ENCODE data around the gene CCZ1. TPM values are rescaled to one million over a fixed set of nuclear protein-coding genes. Genes with fewer than 3 reads are reported as not detected.
"Not testable (repeated sequence)": the region's sequence is repeated elsewhere in the genome, so short reads cannot be mapped to it uniquely, and the experiment has no call there.

Gene CCZ1
- total and polyA plus RNA-seq, 10 of the 15 experiments (the other 5 are each of a cell fraction or from before 2014, with no cell fraction given): 26.6 to 109 (median 66.3) TPM

GRCh38 chr7:5916529-5916928, 18.0 kb downstream of the CCZ1 start:
- H2AFZ ChIP-seq (ENCODE audit: control insufficient read depth, low read depth, low read length); H3K4me1 ChIP-seq (ENCODE audit: control insufficient read depth, insufficient read depth, low read length); H3K79me2 ChIP-seq (ENCODE audit: control insufficient read depth, insufficient read depth, low read length); ATAC-seq; RAD21 ChIA-PET (ENCODE audit: unreplicated experiment); SMC1A ChIA-PET (ENCODE audit: uncharacterized antibody, unreplicated experiment); intact Hi-C loops (cut with micrococcal nuclease; ENCODE audit: unreplicated experiment); FAIRE-seq; H3K9ac ChIP-seq (ENCODE audit: control insufficient read depth, insufficient read depth, low read length); in situ Hi-C loops (cut with MboI); H3K27me3 ChIP-seq (replicated peaks in 1 of 2; ENCODE audit: control insufficient read depth in 2 of 2, insufficient read depth in 2 of 2, low read length in 1 of 2); H3K9me3 ChIP-seq (replicated peaks; ENCODE audit: control insufficient read depth, insufficient read depth, low read length); POLR2A ChIA-PET; DNase-seq (ENCODE audit: low read depth, low spot score); H4K20me1 ChIP-seq (ENCODE audit: control insufficient read depth, insufficient read depth); H3K4me3 ChIP-seq; H3K4me2 ChIP-seq (ENCODE audit: control insufficient read depth, insufficient read depth); BruUV-seq (replicated peaks); H3K27ac ChIP-seq (ENCODE audit: control insufficient read depth, insufficient read depth); CTCF ChIA-PET; H3K36me3 ChIP-seq (ENCODE audit: control insufficient read depth in 2 of 2, insufficient read depth in 2 of 2, low read length in 1 of 2): not testable (repeated sequence)
- WGBS (ENCODE audit: insufficient coverage, insufficient replicate concordance, low lambda C conversion rate, missing lambda C conversion rate): 100% methylated on average over 2 of the region's 6 CpGs

DNA sequence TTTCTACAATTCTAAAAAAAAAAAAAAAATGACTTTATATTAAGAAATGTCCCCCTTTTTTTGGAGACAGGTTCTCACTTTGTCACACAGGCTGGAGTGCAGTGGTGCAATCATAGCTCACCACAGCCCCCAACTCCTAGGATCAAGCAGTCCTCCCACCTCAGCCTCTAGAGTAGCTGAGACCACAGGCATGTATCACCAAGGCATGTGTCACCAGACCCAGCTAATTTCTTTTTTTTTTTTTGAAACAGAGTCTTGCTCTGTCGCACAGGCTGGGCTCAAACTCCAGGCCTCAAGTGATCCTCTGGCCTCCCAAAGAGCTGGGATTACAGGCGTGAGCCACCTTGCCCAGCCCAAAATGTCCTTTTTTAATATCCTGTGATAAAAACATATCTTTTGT, 25.6 kb downstream of the CCZ1 start:
- H3K4me2 ChIP-seq (ENCODE audit: control insufficient read depth, insufficient read depth); H3K27ac ChIP-seq (ENCODE audit: control insufficient read depth, insufficient read depth); H3K79me2 ChIP-seq (ENCODE audit: control insufficient read depth, insufficient read depth, low read length); ATAC-seq; H3K36me3 ChIP-seq (ENCODE audit: control insufficient read depth in 2 of 2, insufficient read depth in 2 of 2, low read length in 1 of 2); CTCF ChIA-PET; H3K9ac ChIP-seq (ENCODE audit: control insufficient read depth, insufficient read depth, low read length); intact Hi-C loops (cut with micrococcal nuclease; ENCODE audit: unreplicated experiment); SMC1A ChIA-PET (ENCODE audit: uncharacterized antibody, unreplicated experiment); H4K20me1 ChIP-seq (ENCODE audit: control insufficient read depth, insufficient read depth); H3K9me3 ChIP-seq (replicated peaks; ENCODE audit: control insufficient read depth, insufficient read depth, low read length); POLR2A ChIA-PET; RAD21 ChIA-PET (ENCODE audit: unreplicated experiment); FAIRE-seq; H3K27me3 ChIP-seq (replicated peaks in 1 of 2; ENCODE audit: control insufficient read depth in 2 of 2, insufficient read depth in 2 of 2, low read length in 1 of 2); BruUV-seq (replicated peaks); H2AFZ ChIP-seq (ENCODE audit: control insufficient read depth, low read depth, low read length); H3K4me3 ChIP-seq; DNase-seq (ENCODE audit: low read depth, low spot score); in situ Hi-C loops (cut with MboI); H3K4me1 ChIP-seq (ENCODE audit: control insufficient read depth, insufficient read depth, low read length): not testable (repeated sequence)
- WGBS (ENCODE audit: insufficient coverage, insufficient replicate concordance, low lambda C conversion rate, missing lambda C conversion rate): no CpG with 5 or more reads among the region's 2 CpGs

- H3K4me1 ChIP-seq (ENCODE audit: control insufficient read depth, insufficient read depth, low read length); CTCF ChIA-PET; SMC1A ChIA-PET (ENCODE audit: uncharacterized antibody, unreplicated experiment); intact Hi-C loops (cut with micrococcal nuclease; ENCODE audit: unreplicated experiment); H3K27ac ChIP-seq (ENCODE audit: control insufficient read depth, insufficient read depth); H3K27me3 ChIP-seq (replicated peaks in 1 of 2; ENCODE audit: control insufficient read depth in 2 of 2, insufficient read depth in 2 of 2, low read length in 1 of 2); RAD21 ChIA-PET (ENCODE audit: unreplicated experiment); H3K4me2 ChIP-seq (ENCODE audit: control insufficient read depth, insufficient read depth); H3K79me2 ChIP-seq (ENCODE audit: control insufficient read depth, insufficient read depth, low read length); H4K20me1 ChIP-seq (ENCODE audit: control insufficient read depth, insufficient read depth); POLR2A ChIA-PET; H2AFZ ChIP-seq (ENCODE audit: control insufficient read depth, low read depth, low read length); in situ Hi-C loops (cut with MboI); BruUV-seq (replicated peaks); H3K9ac ChIP-seq (ENCODE audit: control insufficient read depth, insufficient read depth, low read length); ATAC-seq; H3K36me3 ChIP-seq (ENCODE audit: control insufficient read depth in 2 of 2, insufficient read depth in 2 of 2, low read length in 1 of 2); DNase-seq (ENCODE audit: low read depth, low spot score); H3K4me3 ChIP-seq; FAIRE-seq; H3K9me3 ChIP-seq (replicated peaks; ENCODE audit: control insufficient read depth, insufficient read depth, low read length): not testable (repeated sequence)
- no CpG with 5 or more reads among the region's 12 CpGs for WGBS (ENCODE audit: insufficient coverage, insufficient replicate concordance, low lambda C conversion rate, missing lambda C conversion rate)
These were observed 26.1 kb downstream of the CCZ1 start for GRCh38 chr7:5924630-5925029.

DNA sequence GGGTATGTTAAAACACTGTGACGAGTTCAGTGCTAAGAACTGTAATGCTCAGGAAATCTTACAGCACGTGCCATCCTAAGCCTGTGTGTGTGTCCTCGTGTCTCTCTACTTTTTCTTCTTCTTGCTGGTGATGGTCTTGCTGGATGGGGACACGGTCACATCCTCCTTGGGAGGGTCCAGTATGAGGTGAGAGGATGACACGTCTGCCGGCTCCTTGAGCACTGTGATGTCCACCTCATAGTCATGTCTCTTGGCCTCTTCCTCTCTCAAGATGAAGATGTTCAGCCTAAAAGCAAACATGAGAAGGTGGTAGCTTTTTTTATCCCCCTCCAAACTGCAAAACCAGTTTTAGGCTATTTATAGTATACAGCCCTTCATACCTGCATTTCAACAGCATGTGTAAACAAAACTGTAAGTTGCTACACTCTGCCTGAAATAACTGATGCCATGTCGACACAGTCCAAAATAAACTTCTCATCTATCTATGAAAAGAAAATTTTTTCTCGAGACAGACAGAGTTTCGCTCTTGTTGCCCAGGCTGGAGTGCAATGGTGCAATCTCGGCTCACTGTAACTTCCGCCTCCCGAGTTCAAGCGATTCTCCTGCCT, 27.8 kb downstream of the CCZ1 start:
- ATAC-seq; POLR2A ChIA-PET; CTCF ChIA-PET; intact Hi-C loops (cut with micrococcal nuclease; ENCODE audit: unreplicated experiment); H3K9ac ChIP-seq (ENCODE audit: control insufficient read depth, insufficient read depth, low read length); H3K79me2 ChIP-seq (ENCODE audit: control insufficient read depth, insufficient read depth, low read length); H3K9me3 ChIP-seq (replicated peaks; ENCODE audit: control insufficient read depth, insufficient read depth, low read length); SMC1A ChIA-PET (ENCODE audit: uncharacterized antibody, unreplicated experiment); H3K4me1 ChIP-seq (ENCODE audit: control insufficient read depth, insufficient read depth, low read length); H3K36me3 ChIP-seq (ENCODE audit: control insufficient read depth in 2 of 2, insufficient read depth in 2 of 2, low read length in 1 of 2); H4K20me1 ChIP-seq (ENCODE audit: control insufficient read depth, insufficient read depth); H3K27me3 ChIP-seq (replicated peaks in 1 of 2; ENCODE audit: control insufficient read depth in 2 of 2, insufficient read depth in 2 of 2, low read length in 1 of 2); H3K4me2 ChIP-seq (ENCODE audit: control insufficient read depth, insufficient read depth); H3K4me3 ChIP-seq; FAIRE-seq; BruUV-seq (replicated peaks); H3K27ac ChIP-seq (ENCODE audit: control insufficient read depth, insufficient read depth); DNase-seq (ENCODE audit: low read depth, low spot score); in situ Hi-C loops (cut with MboI); H2AFZ ChIP-seq (ENCODE audit: control insufficient read depth, low read depth, low read length); RAD21 ChIA-PET (ENCODE audit: unreplicated experiment): not testable (repeated sequence)
- WGBS (ENCODE audit: insufficient coverage, insufficient replicate concordance, low lambda C conversion rate, missing lambda C conversion rate): no CpG with 5 or more reads among the region's 13 CpGs

Data from GM12878 (cell line).